HepG2 (cell line): Measurements from ENCODE around the gene PRIM2. TPM values are rescaled to one million over a fixed set of nuclear protein-coding genes. Genes with fewer than 3 reads are reported as not detected.
"Not testable (repeated sequence)": the region's sequence is repeated elsewhere in the genome, so short reads cannot be mapped to it uniquely, and the experiment has no call there.

Experiments used
- ATAC-seq: fragments of 200-7000 bp; cut with Tn5 transposase; 3 replicates; pipeline ENCODE4 v1.9.1; 2020; ENCODE audit warnings: mild to moderate bottlenecking, moderate library complexity
- BruUV-seq: library from RNA; stranded (reverse); fragments of 400-500 nt; replicated peaks from 2 replicates; lab custom pipeline; 2021; lab: Mats Ljungman, UMichigan
- CTCF ChIA-PET: fragments of 300-600 bp; formaldehyde crosslinking; extraction: SDS; loops from one replicate; lab custom pipeline; 2021; ENCODE audit warnings: low total read pairs, inconsistent platforms, low intra/inter-chr PET ratio; lab: Yijun Ruan, JAX
- POLR2A ChIA-PET: fragments of 350-600 bp; sonication (Branson Sonifier 250); formaldehyde crosslinking; loops from one replicate; lab custom pipeline; 2020; ENCODE audit warnings: antibody characterized with exemption, inconsistent platforms; lab: Yijun Ruan, JAX
- DNase-seq: peaks from one replicate; pipeline ENCODE4 v3.0.0-alpha.2; 2015; ENCODE audit warnings: low spot score
- FAIRE-seq: peaks from 3 replicates; lab custom pipeline; 2011; peaks lifted over from hg19 to GRCh38; lab: Jason Lieb, UNC
- H2AFZ ChIP-seq: one replicate; pipeline ENCODE4 v1.6.1; 2011; ENCODE audit warnings: low read length, inconsistent platforms
- H3K27ac ChIP-seq: fragments of 300-600 bp; 3 replicates; pipeline ENCODE4 v1.8.0; 2011; ENCODE audit warnings: mixed run types, mild to moderate bottlenecking, mixed read lengths, low read length, inconsistent platforms; ENCODE audit not compliant: insufficient read depth; ENCODE audit errors: extremely low read length
- H3K27me3 ChIP-seq, 2 experiments: fragments of 200-600 bp in 1 of 2; 2 replicates in 1 of 2; 3 replicates in 1 of 2; pipeline versions ENCODE4 v1.6.0 to v1.8.0; 2011; ENCODE audit warnings: low read length in 2 of 2, mild to moderate bottlenecking in 2 of 2, moderate library complexity in 2 of 2, inconsistent platforms in 1 of 2; ENCODE audit not compliant: insufficient read depth in 2 of 2, control insufficient read depth in 1 of 2
- H3K36me3 ChIP-seq, 2 experiments: fragments of 200-600 bp in 1 of 2; replicated peaks in 1 of 2; 2 replicates in 1 of 2; 3 replicates in 1 of 2; pipeline versions ENCODE4 v1.5.1 to v1.8.0; 2011; ENCODE audit warnings: low read length in 2 of 2, inconsistent platforms in 1 of 2; ENCODE audit not compliant: insufficient read depth in 2 of 2, control insufficient read depth in 1 of 2
- H3K4me1 ChIP-seq: 2 replicates; pipeline ENCODE4 v1.5.1; 2012; ENCODE audit warnings: low read length, inconsistent platforms; ENCODE audit not compliant: insufficient read depth
- H3K4me2 ChIP-seq: 2 replicates; pipeline ENCODE4 v1.6.0; 2011; ENCODE audit warnings: low read depth, low read length, inconsistent platforms
- H3K4me3 ChIP-seq, 3 experiments: fragments of 200-600 bp in 1 of 3; sonication (generic), shearing (Covaris generic) in 1 of 3; replicated peaks in 1 of 3; 2 replicates each; pipeline ENCODE4 v1.5.1; 2011 to 2016; ENCODE audit warnings: low read length in 3 of 3, inconsistent platforms in 2 of 3, low read depth in 2 of 3, mild to moderate bottlenecking in 2 of 3, control low read depth in 1 of 3, mixed read lengths in 1 of 3; ENCODE audit not compliant: insufficient read depth in 1 of 3
- H3K79me2 ChIP-seq: one replicate; pipeline ENCODE4 v1.6.1; 2011; ENCODE audit warnings: low read length, inconsistent platforms; ENCODE audit not compliant: insufficient read depth
- H3K9ac ChIP-seq: 2 replicates; pipeline ENCODE4 v1.6.0; 2011; ENCODE audit warnings: mild to moderate bottlenecking, low read depth, low read length, inconsistent platforms; ENCODE audit not compliant: insufficient read depth
- H3K9me3 ChIP-seq: 2 replicates; pipeline ENCODE4 v1.5.1; 2012; ENCODE audit warnings: mild to moderate bottlenecking, low read length
- H4K20me1 ChIP-seq: 2 replicates; pipeline ENCODE4 v1.6.0; 2011; ENCODE audit warnings: inconsistent platforms, mild to moderate bottlenecking, low read length, moderate library complexity; ENCODE audit not compliant: insufficient read depth
- CREB1 ChIP-seq, 2 experiments: fragments of 450-650 bp in 1 of 2; IDR thresholded peaks; 2 replicates each; pipeline ENCODE4 v1.6.1; 2016 to 2017; ENCODE audit warnings: control low read depth in 1 of 2, mild to moderate bottlenecking in 1 of 2, missing compliant biosample characterization in 1 of 2, missing genetic modification characterization in 1 of 2
- PITX1 ChIP-seq: sonication (generic); formaldehyde crosslinking; IDR thresholded peaks from 2 replicates; pipeline ENCODE4 v1.5.1; 2020; ENCODE audit warnings: mild to moderate bottlenecking, missing genetic modification reagents
- ZKSCAN5 ChIP-seq: sonication (generic); formaldehyde crosslinking; IDR thresholded peaks from 2 replicates; pipeline ENCODE4 v1.5.1; 2020; ENCODE audit warnings: mild to moderate bottlenecking, missing genetic modification reagents
- ZNF652 ChIP-seq: IDR thresholded peaks from 2 replicates; pipeline ENCODE4 v1.6.1; 2016; ENCODE audit warnings: low read depth, borderline replicate concordance
- WGBS: methylation state at CpG from one replicate; pipeline ENCODE4 v1.1.6; 2017; ENCODE audit warnings: low lambda C conversion rate; 5-methylcytosine and 5-hydroxymethylcytosine counted together
- in situ Hi-C: cut with HindIII; loops from 2 replicates; pipeline ENCODE4 v1.10.0; 2017; ENCODE audit warnings: low pct_unique_long_range_greater_than_20kb; ENCODE audit not compliant: extremely low pct_ligation_motif_present
- intact Hi-C: fragments of 100-400 bp; cut with micrococcal nuclease; formaldehyde crosslinking; loops from one replicate; pipeline ENCODE4 v1.10.0; 2022; ENCODE audit not compliant: unreplicated experiment
- polyA plus RNA-seq, 8 experiments: library from polyadenylated mRNA; depleted of rRNA in 3 of 8; stranded (reverse) in 7 of 8; unstranded in 1 of 8; fragments of >200 nt; fragmentation: Illumina TruSeq in 4 of 8; extraction: Trizol in 4 of 8; gene quantifications; 2 replicates each; pipeline versions ENCODE4 v1.2.1 to v1.2.3, GENCODE V29; 2011 to 2016; ENCODE audit warnings: low read depth in 4 of 8, missing spikeins in 1 of 8, mixed read lengths in 1 of 8; ENCODE audit not compliant: insufficient read depth in 1 of 8
- total RNA-seq, 5 experiments: library from RNA; depleted of rRNA; stranded (reverse); fragments of >200 nt; fragmentation: Illumina TruSeq; extraction: Trizol; gene quantifications; 2 replicates each; pipeline ENCODE4 v1.2.3, GENCODE V29; 2016; ENCODE audit warnings: low read depth in 1 of 5
- TF ChIP-seq, protein P1 (sequence below): sonication (generic); formaldehyde crosslinking; IDR thresholded peaks from 2 replicates; pipeline ENCODE4 v1.5.1; 2020; ENCODE audit warnings: mild to moderate bottlenecking, missing genetic modification reagents, moderate library complexity
- TF ChIP-seq, protein P2 (sequence below): IDR thresholded peaks from 2 replicates; pipeline ENCODE4 v1.4.0; 2020; ENCODE audit warnings: mild to moderate bottlenecking, missing genetic modification reagents

PRIM2 gene
- total and polyA plus RNA-seq, 2 of the 13 experiments (the other 11 are each of a cell fraction or from before 2014, with no cell fraction given): 8.0 to 52.7 TPM

DNA sequence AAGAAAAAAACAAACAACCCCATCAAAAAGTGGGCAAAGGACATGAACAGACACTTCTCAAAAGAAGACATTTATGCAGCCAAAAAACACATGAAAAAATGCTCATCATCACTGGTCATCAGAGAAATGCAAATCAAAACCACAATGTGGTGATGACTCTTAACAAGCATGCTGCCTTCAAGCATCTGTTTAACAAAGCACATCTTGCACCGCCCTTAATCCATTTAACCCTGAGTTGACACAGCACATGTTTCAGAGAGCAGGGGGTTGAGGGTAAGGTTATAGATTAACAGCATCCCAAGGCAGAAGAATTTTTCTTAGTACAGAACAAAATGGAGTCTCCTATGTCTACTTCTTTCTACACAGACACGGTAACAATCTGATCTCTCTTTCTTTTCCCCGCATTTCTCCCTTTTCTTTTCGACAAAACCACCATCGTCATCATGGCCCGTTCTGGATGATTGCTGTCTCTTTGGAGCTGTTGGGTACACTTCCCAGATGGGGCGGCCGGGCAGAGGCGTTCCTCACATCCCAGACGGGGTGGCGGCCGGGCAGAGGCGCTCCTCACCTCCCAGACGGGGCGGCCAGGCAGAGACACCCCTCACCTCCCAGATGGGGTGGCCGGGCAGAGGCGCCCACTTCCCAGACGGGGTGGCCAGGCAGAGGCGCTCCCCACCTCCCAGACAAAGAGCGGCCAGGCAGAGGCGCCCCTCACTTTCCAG lies 7.2 kb upstream of the PRIM2 start:
- H3K4me2 ChIP-seq; FAIRE-seq; H3K27me3 ChIP-seq; H3K27ac ChIP-seq; H3K4me3 ChIP-seq; ATAC-seq; BruUV-seq; H4K20me1 ChIP-seq; H3K9ac ChIP-seq; DNase-seq; H3K79me2 ChIP-seq; CTCF ChIA-PET; POLR2A ChIA-PET; H2AFZ ChIP-seq; H3K9me3 ChIP-seq; H3K36me3 ChIP-seq; TF ChIP-seq CREB1 (CRISPR knock-in tag; IDR thresholded peaks at IDR 0.05): not testable (repeated sequence)
- in situ Hi-C loops (loop anchor here (10.0 to 25.0 kb wide), 2 partner anchors 45 to 273 kb away; partner anchors contain the start of gene KIAA1586), intact Hi-C loops (loop anchor here (10.0 kb wide), 2 partner anchors 215 to 285 kb away; partner anchors contain the start of gene ZNF451)
- peaks cover 22% of the 10 kb centered on the region for H3K4me1 ChIP-seq
- TF ChIP-seq, protein P1, sequence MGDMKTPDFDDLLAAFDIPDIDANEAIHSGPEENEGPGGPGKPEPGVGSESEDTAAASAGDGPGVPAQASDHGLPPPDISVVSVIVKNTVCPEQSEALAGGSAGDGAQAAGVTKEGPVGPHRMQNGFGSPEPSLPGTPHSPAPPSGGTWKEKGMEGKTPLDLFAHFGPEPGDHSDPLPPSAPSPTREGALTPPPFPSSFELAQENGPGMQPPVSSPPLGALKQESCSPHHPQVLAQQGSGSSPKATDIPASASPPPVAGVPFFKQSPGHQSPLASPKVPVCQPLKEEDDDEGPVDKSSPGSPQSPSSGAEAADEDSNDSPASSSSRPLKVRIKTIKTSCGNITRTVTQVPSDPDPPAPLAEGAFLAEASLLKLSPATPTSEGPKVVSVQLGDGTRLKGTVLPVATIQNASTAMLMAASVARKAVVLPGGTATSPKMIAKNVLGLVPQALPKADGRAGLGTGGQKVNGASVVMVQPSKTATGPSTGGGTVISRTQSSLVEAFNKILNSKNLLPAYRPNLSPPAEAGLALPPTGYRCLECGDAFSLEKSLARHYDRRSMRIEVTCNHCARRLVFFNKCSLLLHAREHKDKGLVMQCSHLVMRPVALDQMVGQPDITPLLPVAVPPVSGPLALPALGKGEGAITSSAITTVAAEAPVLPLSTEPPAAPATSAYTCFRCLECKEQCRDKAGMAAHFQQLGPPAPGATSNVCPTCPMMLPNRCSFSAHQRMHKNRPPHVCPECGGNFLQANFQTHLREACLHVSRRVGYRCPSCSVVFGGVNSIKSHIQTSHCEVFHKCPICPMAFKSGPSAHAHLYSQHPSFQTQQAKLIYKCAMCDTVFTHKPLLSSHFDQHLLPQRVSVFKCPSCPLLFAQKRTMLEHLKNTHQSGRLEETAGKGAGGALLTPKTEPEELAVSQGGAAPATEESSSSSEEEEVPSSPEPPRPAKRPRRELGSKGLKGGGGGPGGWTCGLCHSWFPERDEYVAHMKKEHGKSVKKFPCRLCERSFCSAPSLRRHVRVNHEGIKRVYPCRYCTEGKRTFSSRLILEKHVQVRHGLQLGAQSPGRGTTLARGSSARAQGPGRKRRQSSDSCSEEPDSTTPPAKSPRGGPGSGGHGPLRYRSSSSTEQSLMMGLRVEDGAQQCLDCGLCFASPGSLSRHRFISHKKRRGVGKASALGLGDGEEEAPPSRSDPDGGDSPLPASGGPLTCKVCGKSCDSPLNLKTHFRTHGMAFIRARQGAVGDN (CRISPR knock-in tag): peak; percentile 20; the same call in 1 of the 2 replicates
- TF ChIP-seq PITX1 (CRISPR knock-in tag) (0 out of 2 replicates have a peak, but pooled peaks have one; percentile 5), CREB1 (IDR thresholded peaks at IDR 0.05) (peak; percentile 26; the same call in 1 of the 2 replicates), ZKSCAN5 (CRISPR knock-in tag) (0 out of 2 replicates have a peak, but pooled peaks have one; percentile 26), ZNF652 (CRISPR knock-in tag) (peak; percentile 84)
- TF ChIP-seq, protein P2, sequence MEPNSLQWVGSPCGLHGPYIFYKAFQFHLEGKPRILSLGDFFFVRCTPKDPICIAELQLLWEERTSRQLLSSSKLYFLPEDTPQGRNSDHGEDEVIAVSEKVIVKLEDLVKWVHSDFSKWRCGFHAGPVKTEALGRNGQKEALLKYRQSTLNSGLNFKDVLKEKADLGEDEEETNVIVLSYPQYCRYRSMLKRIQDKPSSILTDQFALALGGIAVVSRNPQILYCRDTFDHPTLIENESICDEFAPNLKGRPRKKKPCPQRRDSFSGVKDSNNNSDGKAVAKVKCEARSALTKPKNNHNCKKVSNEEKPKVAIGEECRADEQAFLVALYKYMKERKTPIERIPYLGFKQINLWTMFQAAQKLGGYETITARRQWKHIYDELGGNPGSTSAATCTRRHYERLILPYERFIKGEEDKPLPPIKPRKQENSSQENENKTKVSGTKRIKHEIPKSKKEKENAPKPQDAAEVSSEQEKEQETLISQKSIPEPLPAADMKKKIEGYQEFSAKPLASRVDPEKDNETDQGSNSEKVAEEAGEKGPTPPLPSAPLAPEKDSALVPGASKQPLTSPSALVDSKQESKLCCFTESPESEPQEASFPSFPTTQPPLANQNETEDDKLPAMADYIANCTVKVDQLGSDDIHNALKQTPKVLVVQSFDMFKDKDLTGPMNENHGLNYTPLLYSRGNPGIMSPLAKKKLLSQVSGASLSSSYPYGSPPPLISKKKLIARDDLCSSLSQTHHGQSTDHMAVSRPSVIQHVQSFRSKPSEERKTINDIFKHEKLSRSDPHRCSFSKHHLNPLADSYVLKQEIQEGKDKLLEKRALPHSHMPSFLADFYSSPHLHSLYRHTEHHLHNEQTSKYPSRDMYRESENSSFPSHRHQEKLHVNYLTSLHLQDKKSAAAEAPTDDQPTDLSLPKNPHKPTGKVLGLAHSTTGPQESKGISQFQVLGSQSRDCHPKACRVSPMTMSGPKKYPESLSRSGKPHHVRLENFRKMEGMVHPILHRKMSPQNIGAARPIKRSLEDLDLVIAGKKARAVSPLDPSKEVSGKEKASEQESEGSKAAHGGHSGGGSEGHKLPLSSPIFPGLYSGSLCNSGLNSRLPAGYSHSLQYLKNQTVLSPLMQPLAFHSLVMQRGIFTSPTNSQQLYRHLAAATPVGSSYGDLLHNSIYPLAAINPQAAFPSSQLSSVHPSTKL (CRISPR knock-in tag): peak; percentile 19; the same call in 1 of the 2 replicates
- WGBS: 71% methylated on average over 15 of the region's 21 CpGs
